DMS153 treated with DMSO at 0.1 percent for 48 hours (cell line): ENCODE measurements around the gene HAGH.
A peak's percentile ranks its signal among the peaks of the same experiment; 100 is the strongest.
"Not testable (repeated sequence)": the region's sequence is repeated elsewhere in the genome, so short reads cannot be mapped to it uniquely, and the experiment has no call there.

ENCODE experiments used
- DNase-seq: peaks from one replicate; lab custom pipeline; 2025; ENCODE audit not compliant: unreplicated experiment; lab: John Stamatoyannopoulos, UW

HAGH gene

DNA sequence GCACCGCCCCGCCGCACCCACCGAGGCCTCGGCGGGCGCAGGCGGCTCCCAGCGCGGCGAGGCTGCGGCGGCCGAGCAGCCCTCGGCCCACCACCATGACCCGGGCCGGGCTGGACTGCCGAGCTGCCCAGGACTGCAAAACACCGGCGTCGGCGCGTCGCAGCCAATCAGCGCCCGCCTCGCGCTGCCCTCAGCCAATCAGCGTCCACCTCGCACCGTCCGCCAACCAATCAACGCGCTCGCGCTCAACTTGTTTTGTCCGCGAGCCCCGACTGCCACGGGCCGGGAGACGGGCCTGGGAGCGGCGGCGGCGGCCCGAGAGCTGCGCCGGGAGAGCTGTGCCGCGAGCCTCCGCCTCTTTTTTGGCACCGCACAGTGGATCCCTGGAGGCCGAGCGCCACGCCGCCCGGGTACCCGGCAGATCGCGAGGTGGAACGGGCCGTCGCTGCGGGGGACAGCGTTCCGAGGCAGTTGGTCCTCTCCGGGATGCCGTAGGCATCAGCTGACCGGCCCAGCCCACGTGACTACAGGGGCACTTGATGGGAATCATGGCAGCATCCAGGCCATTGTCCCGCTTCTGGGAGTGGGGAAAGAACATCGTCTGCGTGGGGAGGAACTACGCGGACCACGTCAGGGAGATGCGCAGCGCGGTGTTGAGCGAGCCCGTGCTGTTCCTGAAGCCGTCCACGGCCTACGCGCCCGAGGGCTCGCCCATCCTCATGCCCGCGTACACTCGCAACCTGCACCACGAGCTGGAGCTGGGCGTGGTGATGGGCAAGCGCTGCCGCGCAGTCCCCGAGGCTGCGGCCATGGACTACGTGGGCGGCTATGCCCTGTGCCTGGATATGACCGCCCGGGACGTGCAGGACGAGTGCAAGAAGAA, at the start of gene HAGH, which contains the start of gene FAHD1:
TSS of gene HAGH (minus strand) at position 135 of the 883 bp plus-strand sequence. CDS start at position 97, 38 bp downstream.
TSS of gene FAHD1 (plus strand) at position 516 of the 883 bp plus-strand sequence. CDS start at position 549, 33 bp downstream.
- DNase-seq: peak; percentile 92

- not testable (repeated sequence) for DNase-seq
Observed at GRCh38 chr16:1876066-1876465, 49.4 kb upstream of the HAGH start.

DNA sequence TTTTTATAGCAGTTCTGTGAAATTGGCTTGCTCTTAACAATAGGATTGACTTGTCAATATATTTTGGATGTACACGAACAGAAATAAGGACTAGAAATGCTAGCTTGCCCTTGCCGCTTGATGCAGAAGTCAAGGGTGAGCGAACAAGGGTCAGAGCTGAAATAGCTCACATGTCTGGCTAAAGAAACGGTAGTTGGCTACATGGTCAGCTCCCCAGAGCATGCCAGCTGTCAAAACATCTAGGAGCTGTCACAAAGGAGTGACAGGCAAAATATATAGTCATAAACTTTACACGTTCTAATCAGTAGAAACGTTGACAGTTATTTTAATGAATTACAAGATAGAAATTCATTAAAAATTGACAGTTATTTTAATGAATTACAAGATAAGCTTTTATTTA, 48.2 kb upstream of the HAGH start:
- DNase-seq: no peak

GRCh38 chr16:1871974-1872635, 45.5 kb upstream of the HAGH start, which contains the start of gene MEIOB:
TSS of gene MEIOB (minus strand) at chr16:1872164. CDS start at chr16:1868175, 3,989 bp downstream.
- no peak for DNase-seq

DNA sequence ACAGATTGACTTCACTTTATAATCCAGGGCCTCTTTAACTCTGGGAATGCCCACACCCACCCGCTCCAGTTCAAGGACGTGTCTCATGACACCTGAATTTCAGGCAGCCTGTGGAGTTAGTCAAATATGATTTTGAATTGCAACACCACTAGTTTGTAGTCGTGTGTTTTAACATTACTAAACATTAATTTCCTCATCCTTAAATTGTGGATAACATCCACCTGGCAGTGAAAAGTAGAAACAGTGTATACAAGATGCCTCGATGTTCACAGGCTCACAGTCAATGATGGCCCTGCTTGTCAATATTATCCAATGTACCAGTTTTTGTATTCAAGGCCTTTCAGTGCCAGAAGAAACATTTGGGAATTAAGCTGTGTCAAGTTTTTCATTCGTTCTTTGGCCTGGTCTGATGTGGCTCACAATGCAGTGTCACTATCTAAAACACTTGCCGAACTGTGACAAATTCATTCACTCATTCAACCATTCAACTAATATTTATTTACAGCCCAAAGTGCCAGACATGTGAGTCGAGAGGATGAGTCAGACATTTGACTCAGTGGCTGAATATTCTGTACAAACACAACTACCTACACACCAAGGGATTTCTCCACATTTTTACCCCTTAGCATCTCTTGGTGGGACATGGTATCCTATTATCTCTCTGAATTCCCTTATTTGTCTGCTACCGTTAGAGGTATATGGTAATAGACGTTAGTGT, 43.9 kb upstream of the HAGH start:
- DNase-seq: peak; percentile 22

DNA sequence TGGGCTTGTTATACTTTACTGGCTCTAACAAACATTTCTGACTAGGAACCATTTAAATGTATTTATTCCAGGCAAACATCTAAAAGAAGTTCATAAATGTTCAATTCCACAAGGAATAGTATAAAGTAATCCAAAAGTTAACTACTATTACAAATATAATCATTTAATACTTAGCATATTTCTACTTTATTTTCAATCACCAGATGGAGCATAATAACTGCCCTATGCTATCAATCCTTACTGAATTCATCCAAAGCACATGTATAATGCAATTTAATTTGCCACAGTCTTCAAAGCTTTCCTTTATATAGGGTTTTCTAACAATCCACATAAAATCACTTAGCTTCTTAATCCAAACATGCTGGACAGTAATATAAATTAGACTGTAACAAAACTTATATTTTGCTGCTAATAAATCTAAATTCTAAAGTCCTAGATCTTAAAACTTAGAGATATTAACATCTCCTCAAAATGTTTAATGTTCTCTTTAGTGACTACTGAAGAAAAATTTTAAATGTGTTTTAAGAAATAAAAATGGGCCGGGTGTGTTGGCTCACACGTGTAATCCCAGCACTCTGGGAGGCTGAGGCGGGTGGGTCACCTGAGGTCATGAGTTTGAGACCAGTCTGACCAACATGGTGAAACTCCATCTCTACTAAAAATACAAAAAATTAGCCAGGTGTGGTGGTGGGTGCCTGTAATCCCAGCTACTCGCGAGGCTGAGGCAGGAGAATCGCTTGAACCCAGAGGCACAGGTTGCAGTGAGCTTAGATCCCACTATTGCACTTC, 39.5 kb upstream of the HAGH start:
- no peak for DNase-seq

DNA sequence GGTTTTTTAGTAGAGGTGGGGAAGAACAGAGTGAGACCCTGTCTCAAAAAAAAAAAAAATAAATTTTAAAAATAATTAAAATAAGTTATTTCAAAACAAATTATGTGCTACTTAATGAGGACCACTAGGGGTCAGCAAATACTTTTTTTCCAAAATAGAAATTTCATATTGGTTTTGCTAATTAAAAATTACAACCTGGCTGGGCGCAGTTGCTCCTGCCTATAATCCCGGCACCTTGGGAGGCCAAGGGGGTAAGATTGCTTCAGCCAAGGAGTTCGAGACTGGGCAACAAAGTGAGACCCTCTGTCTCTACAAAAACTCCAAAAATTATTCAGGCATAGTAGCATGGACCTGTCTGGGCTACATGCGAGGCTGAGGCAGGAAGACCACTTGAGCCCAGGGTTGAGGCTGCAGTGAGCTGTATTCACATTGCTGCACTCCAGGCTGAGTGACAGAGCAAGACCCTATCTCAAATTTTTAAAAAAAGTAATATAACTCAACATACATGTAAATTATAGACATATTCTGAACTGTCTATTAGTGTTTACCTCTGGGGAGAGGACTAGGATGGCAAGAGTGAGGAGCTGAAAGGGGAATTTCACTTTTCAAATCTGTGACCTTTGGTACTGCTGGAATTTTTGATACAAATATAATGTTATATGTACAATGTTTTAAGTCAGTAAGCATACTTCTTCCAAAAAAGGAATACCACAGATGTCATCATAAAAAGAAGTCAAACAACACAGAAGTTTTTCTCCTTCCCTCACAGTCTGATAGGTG, 37.2 kb upstream of the HAGH start:
- DNase-seq: peak; percentile 41

DNA sequence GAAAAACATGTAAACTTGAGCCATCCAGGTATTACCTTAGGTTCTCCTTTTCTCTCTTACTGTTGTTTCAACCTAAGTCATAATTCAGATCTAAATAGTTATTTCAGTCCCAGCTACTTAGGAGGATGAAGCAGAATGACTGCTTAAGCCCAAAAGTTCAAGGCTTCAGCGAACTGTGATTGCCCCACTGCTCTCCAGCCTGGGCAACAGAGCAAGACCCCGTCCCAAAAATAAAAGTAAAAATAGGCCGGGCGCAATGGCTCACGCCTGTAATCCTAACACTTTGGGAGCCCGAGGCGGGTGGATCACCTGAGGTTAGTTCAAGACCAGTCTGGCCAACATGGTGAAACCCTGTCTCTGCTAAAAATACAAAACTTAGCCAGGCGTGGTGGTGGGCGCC, 35.8 kb upstream of the HAGH start:
- DNase-seq: no peak

DNA sequence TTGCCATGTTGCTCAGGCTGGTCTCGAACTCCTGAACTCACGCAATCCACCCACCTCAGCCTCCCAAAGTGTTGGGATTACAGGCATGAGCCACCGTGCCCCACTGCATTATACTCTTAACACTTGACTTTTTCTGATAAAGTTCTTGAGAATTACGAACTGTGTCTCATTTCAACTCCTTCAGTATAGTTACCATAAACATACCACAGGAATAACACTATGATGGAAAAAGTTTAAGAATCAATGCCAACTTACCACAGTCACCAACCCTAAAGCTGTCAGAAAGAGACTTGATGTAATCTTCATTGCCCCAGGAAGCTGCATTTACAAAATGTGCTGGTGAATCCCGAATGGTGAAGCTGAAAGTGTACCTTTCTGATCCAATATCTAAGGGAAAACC, 35.1 kb upstream of the HAGH start:
- no peak for DNase-seq

- no peak for DNase-seq
Observed at GRCh38 chr16:1859650-1860049, 33.0 kb upstream of the HAGH start.

- DNase-seq: no peak
Observed at GRCh38 chr16:1858189-1858865, 31.7 kb upstream of the HAGH start.

DNA sequence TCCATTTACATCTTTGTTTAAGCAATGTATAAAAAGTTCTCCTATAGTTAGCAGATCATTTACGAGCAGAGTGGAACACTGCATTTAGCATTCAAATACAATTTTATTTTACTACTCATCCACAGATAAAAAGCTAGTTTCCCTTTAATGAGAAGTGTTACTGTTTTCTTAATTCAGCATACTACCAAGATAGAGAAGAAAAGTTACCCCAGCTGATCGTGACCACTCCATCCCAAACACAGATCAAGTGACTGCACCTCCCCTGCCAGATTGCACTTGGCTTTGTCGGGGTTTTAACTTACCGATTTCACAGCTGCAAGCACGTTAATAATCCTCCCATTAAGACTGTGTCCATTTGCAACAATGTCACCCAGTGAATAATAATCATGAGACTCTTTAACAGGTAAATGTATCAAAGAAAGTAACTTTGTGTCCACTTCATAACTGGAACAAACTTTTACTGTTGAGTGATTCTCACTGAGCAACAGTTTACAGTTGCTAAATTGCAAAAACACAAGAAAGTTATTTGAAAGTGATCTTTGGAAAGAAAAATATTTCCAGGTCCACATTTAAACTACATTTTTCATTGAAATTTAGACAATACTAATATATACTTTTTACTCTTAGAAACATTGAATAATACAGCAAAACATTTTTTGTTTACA, 30.9 kb upstream of the HAGH start:
- DNase-seq: no peak

DNA sequence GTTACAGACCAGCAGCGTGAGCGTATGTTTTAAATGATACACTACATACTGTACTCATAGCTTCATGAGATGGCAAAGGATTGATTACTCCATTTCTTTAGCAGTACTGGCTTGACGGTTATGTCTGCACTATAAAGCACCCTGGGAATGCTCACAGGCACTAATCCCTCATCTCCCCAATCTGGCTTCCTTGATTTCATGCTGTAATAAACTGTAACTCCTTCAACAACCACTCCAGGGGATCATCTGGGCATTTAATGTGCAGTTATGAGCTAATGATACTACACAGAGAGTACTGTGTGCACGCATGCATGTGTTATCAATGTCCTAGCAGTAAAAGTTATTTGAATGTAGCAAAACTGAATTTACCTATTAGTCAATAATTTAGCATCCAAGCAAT, 25.2 kb upstream of the HAGH start:
- DNase-seq: no peak

DNA sequence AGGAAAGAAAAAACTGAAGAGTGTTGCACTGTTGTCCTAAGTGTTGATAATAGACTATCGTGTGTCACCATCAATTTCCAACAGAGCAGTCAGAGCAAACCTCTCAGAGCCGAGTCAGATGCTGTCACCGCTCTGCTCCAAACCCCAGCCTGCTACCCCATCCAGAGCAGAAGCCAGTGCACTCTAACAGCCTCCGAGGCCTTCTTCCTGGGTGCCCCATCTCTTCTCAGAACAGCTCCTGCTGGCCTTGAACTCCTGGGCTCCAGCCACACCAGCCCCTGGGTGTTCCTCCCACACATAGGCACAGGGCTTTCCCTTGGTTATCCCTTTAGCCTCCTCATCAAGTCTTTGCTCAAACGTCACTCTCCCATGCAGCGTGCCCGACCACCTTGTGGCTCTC, 24.4 kb upstream of the HAGH start:
- no peak for DNase-seq

- DNase-seq: no peak
Observed at GRCh38 chr16:1846416-1846815, 19.8 kb upstream of the HAGH start.

- DNase-seq: no peak
Observed at GRCh38 chr16:1845985-1846384, 19.4 kb upstream of the HAGH start.

DNA sequence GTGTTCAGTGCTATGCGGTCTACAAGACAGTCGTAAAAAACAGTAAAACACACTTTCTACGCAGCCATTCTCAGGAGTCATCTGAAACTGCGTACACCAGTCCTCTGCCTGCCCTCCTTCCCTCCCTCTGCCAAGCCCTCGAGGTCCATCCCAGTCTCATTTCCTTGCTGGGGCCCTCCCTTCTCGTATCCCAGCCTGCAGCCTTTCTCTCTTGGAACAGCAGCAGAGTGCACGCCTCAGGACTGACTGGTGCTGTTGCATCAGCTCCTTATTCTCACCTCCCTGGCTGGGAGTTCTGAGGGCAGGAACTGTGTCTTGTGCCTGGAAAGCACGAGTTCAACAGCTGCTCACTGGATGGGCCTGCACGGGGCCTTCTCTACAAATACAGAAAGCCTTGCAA, 12.9 kb upstream of the HAGH start:
- DNase-seq: no peak

DNA sequence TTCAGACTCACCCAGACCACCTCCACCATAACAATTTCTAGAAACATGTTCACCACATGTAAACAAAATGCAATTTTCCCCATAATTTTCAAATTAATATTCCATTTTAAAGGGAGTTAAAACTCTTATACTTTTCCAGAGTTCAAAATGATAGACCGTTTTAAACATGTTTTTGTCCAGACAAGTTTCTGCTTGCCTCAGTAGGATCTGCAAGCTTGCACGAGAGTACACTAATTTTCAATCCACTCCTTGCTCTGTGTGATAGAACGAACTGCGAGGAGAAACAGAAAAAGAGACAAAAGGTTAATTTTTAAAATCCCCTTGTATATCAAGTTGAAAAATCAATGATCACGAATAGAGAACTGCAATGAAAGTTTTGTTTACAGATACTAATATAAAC, 7.5 kb upstream of the HAGH start:
- DNase-seq: no peak
